Neutrophil (primary cell): Measurements from ENCODE around the gene DHX34.

Experiments
- H3K27ac ChIP-seq: fragments of 200-600 bp; sonication (generic); 2 replicates; pipeline ENCODE4 v1.5.1; 2016; ENCODE audit warnings: mild to moderate bottlenecking, moderate library complexity
- H3K27me3 ChIP-seq: fragments of 200-600 bp; sonication (generic); 2 replicates; pipeline ENCODE4 v1.6.0; 2016; ENCODE audit warnings: mild to moderate bottlenecking
- H3K36me3 ChIP-seq: fragments of 200-600 bp; sonication (generic); 2 replicates; pipeline ENCODE4 v1.5.1; 2017
- H3K4me1 ChIP-seq, 2 experiments: fragments of 200-600 bp in 1 of 2; sonication (generic) in 1 of 2; 1 replicate in 1 of 2; 2 replicates in 1 of 2; pipeline versions ENCODE4 v1.5.1 to v1.6.1; 2013 to 2016; ENCODE audit warnings: low read depth in 1 of 2, low read length in 1 of 2, mild to moderate bottlenecking in 1 of 2, moderate library complexity in 1 of 2; ENCODE audit not compliant: control insufficient read depth in 1 of 2, insufficient read depth in 1 of 2
- H3K4me3 ChIP-seq, 2 experiments: fragments of 200-600 bp in 1 of 2; sonication (generic) in 1 of 2; 1 replicate in 1 of 2; 2 replicates in 1 of 2; pipeline ENCODE4 v1.5.1; 2013 to 2016; ENCODE audit warnings: low read depth in 1 of 2, low read length in 1 of 2, mild to moderate bottlenecking in 1 of 2, moderate library complexity in 1 of 2
- H3K9me3 ChIP-seq: fragments of 200-600 bp; sonication (generic); 2 replicates; pipeline ENCODE4 v1.5.1; 2016
- CTCF ChIP-seq: fragments of 200-600 bp; sonication (generic); IDR thresholded peaks from 2 replicates; pipeline ENCODE4 v1.5.1; 2016; ENCODE audit warnings: antibody characterized with exemption

Gene DHX34

GRCh38 chr19:47427241-47428176 is 78.4 kb downstream of the DHX34 start:
- peak; percentile 90 for TF ChIP-seq CTCF
- H3K27ac ChIP-seq: no peak overlapping the region

GRCh38 chr19:47428177-47428894 is 79.2 kb downstream of the DHX34 start:
- H3K9me3 ChIP-seq: no peaks in the 10 kb centered on the region
- peaks cover 100% of the 10 kb centered on the region for H3K27me3 ChIP-seq
- TF ChIP-seq CTCF: no peak
- peaks cover 2 to 6% of the 10 kb centered on the region in 2 experiments for H3K4me1 ChIP-seq
- no peaks in the 10 kb centered on the region for H3K36me3 ChIP-seq
- no peak overlapping the region for H3K4me3 ChIP-seq
- H3K27ac ChIP-seq: no peak overlapping the region

More at GRCh38 chr19:47427241-47428176, 78.4 kb downstream of the DHX34 start:
- H3K9me3 ChIP-seq: no peaks in the 10 kb centered on the region
- H3K36me3 ChIP-seq: no peaks in the 10 kb centered on the region
- H3K4me1 ChIP-seq: peaks cover 2 to 6% of the 10 kb centered on the region in 2 experiments
- H3K27me3 ChIP-seq: peaks cover 100% of the 10 kb centered on the region
- no peak overlapping the region for H3K4me3 ChIP-seq

- Histone ChIP-seq H3K27ac (no peak overlapping the region), H3K27me3 (peaks cover 100% of the 10 kb centered on the region), H3K4me1 (peaks cover 2 to 6% of the 10 kb centered on the region in 2 experiments), H3K9me3 (no peaks in the 10 kb centered on the region), H3K4me3 (no peak overlapping the region), H3K36me3 (no peaks in the 10 kb centered on the region)
- no peak for TF ChIP-seq CTCF
Measured at GRCh38 chr19:47429140-47429793, 80.2 kb downstream of the DHX34 start.

GRCh38 chr19:47430041-47430802 is 81.1 kb downstream of the DHX34 start:
- Histone ChIP-seq H3K4me1 (peaks cover 2 to 6% of the 10 kb centered on the region in 2 experiments), H3K9me3 (no peaks in the 10 kb centered on the region), H3K36me3 (no peaks in the 10 kb centered on the region), H3K27me3 (peaks cover 100% of the 10 kb centered on the region), H3K4me3 (no peak overlapping the region), H3K27ac (no peak overlapping the region)
- no peak for TF ChIP-seq CTCF

- Histone ChIP-seq H3K27me3 (peaks cover 89% of the 10 kb centered on the region), H3K4me3 (no peak overlapping the region), H3K27ac (no peak overlapping the region), H3K4me1 (peaks cover 2 to 6% of the 10 kb centered on the region in 2 experiments), H3K9me3 (no peaks in the 10 kb centered on the region), H3K36me3 (no peaks in the 10 kb centered on the region)
- TF ChIP-seq CTCF: no peak
Measured at GRCh38 chr19:47432091-47432490, 83.0 kb downstream of the DHX34 start.
